Esophagus squamous epithelium (tissue), 4 donors: ENCODE data around the gene NARS2.

Source experiments
- CTCF ChIP-seq, 6 experiments: fragments of 450-650 bp in 4 of 6; fragments of 200-600 bp in 2 of 6; sonication (generic) in 2 of 6; IDR thresholded peaks; one replicate each; pipeline ENCODE4 v1.5.1; 2016 to 2019; ENCODE audit warnings: antibody characterized with exemption in 6 of 6, mild to moderate bottlenecking in 4 of 6, moderate library complexity in 4 of 6
- POLR2A ChIP-seq, 4 donors: fragments of 450-650 bp; IDR thresholded peaks; one replicate each; pipeline ENCODE4 v1.6.1; 2017; ENCODE audit warnings: antibody characterized with exemption in 4 of 4, mild to moderate bottlenecking in 4 of 4, moderate library complexity in 3 of 4

GRCh38 chr11:78548911-78549590 lies 25.6 kb downstream of the NARS2 start:
- TF ChIP-seq CTCF (IDR thresholded peaks at IDR 0.05) (no peak), POLR2A (IDR thresholded peaks at IDR 0.05) (no peak)
